GM12873 (cell line): Measurements from ENCODE around the gene APOBEC4.

Experiments
- CTCF ChIP-seq: IDR thresholded peaks from 2 replicates; pipeline ENCODE4 v1.5.1; 2012; ENCODE audit warnings: low read depth, mild to moderate bottlenecking, moderate library complexity, low read length, control low read depth; ENCODE audit not compliant: insufficient read depth; ENCODE audit errors: missing control alignments

APOBEC4 gene

GRCh38 chr1:183694755-183695154 is 41.6 kb upstream of the APOBEC4 start:
- TF ChIP-seq CTCF = no peak

- TF ChIP-seq CTCF = no peak
These were observed 41.0 kb upstream of the APOBEC4 start for GRCh38 chr1:183694066-183694465.

GRCh38 chr1:183693521-183693920 is 40.4 kb upstream of the APOBEC4 start:
- no peak for TF ChIP-seq CTCF

- TF ChIP-seq CTCF = no peak
These were observed 36.7 kb upstream of the APOBEC4 start for GRCh38 chr1:183689762-183690204.

- TF ChIP-seq CTCF = no peak
These were observed 35.4 kb upstream of the APOBEC4 start for GRCh38 chr1:183688341-183689060.

- TF ChIP-seq CTCF = no peak
These were observed 34.6 kb upstream of the APOBEC4 start for GRCh38 chr1:183687546-183688304.

- TF ChIP-seq CTCF = no peak
These were observed 33.1 kb upstream of the APOBEC4 start for GRCh38 chr1:183686229-183686628.
